Activated CD4-positive, alpha-beta T cell treated with anti-CD3 and anti-CD28 coated beads for 48 hours (primary cell): ENCODE results near the gene PLEKHJ1.
A peak's percentile ranks its signal among the peaks of the same experiment; 100 is the strongest.

Source experiments
- DNase-seq: peaks from one replicate; pipeline ENCODE4 v3.0.0-alpha.2; 2020

The PLEKHJ1 gene

DNA sequence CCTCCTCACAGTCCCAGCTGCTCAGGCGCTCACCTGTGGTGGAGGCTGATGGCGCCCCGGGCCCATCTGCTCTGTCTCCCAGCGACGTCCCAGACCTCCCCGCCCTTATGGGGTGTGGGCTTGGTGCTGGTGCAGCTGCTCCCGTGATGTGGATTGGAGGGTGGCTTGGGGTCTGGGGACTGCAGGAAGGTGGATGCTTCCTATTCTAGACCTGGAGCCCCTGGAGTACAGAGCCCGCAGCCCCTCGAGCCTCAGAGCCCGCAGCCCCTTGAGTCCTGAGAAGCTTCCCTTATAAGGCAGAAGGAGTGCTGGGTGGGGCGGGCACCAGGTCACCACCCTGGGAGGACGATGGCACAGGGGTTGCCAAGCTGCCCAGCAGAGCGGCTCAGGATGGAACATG, 40.8 kb downstream of the PLEKHJ1 start:
- no peak for DNase-seq

DNA sequence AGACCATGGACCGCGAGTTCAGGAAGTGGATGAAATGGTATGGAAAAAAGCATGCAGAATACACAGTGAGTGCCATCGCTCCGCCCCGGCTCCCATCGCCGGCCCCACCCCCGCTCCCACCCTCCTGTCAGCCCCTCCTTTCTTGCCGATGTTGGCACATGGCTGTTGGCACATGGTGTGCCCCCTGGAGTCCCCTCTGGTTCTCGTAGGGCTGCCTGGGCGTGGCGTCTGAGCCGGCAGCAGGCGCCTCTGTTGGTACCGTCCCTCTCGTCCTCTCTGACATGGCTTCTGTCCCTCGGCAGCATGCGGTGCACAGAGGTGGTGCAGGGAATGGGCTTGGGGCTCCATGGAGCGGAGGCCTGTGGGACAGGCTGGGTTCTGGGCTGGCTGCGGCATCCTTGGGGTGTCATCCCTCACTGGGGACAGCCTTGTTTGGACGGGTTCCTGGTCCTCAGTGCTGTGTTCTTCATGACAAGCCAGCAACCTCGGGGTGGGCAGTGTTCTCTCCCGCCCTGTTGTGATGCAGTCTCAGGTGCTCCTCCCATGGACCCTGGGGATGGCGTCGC, 41.5 kb downstream of the PLEKHJ1 start:
- no peak for DNase-seq

DNA sequence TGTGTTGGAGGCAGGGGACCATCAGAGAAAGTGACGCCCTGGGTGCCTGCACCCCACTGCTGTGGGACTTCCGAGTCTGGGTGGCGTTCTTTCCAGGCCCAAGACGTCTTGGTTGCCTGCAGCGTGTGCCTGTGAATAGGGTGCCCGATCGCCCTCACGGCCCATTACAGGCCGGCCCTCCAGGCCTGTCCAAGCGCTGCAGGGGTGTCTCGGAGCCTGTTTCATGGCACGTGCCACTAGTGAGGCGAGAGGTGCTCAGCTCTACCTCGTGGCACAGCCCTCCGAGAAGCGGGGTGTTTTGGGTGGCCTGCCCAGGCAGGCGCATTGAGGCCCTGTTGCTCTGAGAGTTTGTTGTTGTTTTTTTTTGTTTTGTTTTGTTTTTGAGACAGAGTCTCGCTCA, 42.3 kb downstream of the PLEKHJ1 start:
- no peak for DNase-seq

DNA sequence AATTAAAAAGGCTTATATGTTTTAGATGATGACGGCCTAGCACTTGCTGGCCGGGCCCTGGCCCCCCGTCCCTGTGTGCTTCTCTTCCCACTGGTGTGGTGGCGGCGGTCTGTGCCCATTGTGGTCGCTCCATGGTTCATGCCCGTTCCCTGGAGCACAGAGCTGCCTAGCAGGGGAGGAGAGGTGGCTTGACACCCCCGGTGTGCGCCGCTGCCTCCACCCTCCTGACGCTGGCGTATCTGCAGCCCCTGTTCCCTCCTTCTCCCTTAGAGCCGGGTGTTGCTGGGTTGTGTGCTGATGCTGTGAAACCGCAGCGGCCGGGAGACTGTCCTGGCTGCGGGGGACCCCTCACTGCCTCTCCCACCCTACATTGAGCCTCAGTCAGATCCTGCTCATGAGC, 43.3 kb downstream of the PLEKHJ1 start:
- no peak for DNase-seq

DNA sequence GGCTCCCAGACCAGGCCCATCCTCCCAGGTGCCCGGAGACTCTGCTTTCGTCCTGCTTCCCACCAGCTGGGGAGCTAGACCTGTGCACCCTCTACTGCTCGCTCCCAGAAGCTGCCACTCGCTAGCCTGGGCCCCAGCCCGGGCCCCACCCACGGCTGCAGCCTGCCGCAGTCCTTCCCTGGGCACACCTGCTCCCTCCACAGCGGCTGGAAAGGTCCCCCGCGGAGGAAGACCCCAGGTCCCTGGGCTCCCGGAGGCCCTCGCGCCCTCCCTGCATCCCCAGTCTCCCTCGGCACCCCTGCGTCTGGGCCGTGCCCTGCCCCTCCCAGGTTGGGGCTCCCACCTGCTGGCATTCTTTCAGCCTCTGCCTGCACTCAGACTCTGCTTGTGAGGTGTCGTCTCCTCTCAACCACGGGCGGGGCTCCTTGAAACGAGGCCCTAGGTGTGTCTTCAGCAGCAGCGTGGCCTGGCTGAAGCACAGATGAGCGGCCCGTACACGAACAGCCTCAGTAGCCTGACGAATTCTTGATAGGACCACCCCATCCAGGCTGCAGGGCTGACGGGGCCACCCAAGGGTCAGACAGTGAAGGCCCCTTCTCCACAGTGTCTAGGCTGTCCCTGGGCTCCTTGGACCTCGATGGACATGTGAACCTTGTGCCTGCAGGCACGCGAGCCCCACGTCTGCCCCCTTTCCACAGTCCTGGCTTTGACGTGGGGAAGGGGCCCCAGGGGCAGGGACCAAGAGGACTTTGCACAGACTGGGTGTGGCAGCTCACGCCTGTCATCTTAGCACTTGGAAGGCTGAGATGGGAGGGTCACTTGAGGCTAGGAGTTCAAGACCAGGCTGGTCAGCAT, 44.4 kb downstream of the PLEKHJ1 start:
- no peak for DNase-seq

DNA sequence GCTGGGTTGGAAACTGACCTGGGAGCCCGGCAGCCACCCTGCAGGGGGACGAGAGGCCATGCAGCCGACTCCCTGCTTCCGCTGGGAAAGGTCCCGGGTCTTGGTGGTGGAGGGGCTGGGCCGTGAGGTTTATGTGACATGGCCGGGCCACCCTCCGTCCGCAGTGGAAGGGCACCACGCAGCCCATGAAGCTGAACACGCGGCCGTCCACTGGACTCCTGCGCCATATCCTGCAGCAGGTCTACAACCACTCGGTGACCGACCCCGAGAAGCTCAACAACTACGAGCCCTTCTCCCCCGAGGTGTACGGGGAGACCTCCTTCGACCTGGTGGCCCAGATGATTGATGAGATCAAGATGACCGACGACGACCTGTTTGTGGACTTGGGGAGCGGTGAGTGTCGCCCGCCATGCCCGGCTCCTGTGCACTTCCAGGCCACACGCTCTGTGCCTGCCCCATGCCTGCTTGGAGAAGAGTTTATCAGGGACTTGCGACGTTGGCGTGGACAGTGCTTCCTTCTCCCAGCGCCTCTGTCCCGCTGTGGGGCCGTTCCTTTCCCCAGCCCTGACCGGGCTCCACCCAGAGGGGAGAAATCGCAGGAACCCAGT, 45.2 kb downstream of the PLEKHJ1 start:
- no peak for DNase-seq

DNA sequence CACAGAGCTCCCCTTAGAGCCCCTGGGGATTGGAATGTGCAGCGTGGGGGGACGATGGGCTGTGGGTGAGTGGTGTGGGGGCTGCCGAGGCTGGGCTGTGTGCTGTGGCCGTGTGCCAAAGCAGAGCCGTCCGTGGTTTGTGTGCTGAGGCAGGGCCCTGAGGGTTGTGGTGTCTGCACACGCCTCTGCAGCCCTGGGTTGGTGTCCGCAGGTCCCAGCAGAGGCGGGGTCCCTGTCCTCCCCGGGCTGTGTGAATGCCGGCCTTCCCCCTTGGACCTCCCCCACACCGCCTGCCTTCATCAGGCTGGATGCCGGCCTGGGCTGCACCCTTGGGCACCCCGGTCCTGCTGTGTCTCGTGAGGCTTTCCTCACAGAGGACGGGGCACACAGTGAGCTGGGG, 46.2 kb downstream of the PLEKHJ1 start:
- DNase-seq, result no peak

DNA sequence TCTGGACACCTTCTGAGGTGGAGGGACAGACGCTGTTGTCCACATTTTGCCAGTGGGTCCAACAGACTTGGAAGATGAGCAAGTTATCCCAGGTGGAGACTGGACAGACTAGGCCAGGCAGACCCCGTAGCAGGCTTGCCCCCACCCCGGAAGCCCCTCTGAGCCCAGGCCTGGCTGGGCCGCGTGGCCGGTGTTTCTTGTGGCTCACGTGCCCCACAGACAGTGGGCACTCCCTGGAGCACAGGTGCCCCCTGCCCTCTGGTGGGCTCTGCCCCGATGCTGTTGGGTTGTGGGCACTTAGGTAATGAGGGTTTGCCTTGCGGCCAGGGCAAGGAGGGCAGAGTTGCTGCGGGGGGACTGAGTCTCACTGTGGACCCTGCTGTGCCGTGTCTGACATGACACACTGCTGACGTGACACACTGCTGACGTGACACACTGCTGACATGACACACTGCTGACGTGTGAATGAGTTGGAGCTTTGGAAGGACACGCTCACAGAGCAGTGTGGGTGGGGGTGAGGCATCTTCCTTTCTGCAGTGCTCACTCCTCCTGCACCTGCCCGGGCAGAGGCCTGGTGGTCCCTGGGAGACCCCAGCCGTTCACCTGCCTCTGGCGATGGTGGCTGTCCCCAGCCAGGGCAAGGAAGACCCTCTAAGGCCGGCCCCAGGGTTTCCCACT, 47.3 kb downstream of the PLEKHJ1 start:
- peak; percentile 51 for DNase-seq

DNA sequence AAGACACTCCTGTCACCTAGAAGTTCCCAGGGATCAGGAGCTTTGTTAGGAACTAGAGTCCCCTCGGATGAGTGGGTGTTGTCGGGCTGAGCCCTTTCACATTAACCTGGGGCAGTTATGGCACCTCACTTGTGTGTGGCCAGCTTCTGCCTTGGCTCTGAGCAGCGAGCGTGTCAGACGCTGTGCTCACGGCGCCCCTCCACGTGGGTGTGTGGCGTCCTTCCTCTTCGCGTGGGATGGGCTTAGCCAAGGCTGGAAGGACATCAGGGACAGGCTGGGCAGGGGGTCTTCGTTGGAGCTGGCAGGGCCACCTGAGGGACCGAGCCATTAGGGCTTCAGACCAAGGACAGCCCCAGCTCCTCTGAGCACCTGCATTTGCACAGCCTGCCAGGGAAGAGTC, 49.0 kb downstream of the PLEKHJ1 start:
- DNase-seq, result no peak

DNA sequence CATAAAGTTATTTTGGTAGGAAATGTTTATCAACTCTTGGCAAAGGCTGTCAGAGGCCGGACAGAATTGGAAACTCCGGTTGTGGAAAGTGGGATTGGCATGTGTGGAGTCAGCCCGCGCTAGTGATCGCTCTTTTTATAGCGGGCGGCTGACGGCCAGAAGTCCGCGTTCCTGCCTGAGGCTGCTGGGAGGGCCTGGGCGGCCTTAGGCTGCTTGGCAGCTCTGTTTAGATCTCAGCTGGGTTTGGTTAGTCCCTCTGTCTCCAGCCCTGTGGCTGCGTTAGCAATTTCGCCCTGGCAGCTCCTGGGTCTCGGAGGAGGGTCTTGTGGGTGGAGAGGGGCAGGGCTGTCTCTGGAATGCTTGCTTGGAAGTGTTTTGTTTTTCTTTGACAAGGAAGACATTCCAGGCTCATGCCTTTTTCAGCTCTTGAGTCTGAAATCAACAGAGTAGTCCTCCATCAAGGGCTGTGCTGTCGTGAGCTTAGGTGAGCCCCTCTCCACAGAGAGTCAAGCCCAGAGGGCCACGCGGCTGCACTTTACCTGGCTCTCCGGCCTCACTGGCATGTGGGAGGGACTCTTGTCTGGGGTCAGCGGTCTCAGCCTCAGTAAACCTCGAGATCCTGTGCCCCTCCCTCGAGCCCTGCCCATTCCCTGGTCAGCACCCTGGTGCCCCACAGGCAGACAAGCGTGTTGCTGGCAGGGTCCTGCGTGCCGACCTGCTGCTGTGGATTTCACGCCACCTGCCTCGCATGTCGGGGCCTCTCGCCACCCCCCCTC, 49.9 kb downstream of the PLEKHJ1 start:
- no peak for DNase-seq

DNA sequence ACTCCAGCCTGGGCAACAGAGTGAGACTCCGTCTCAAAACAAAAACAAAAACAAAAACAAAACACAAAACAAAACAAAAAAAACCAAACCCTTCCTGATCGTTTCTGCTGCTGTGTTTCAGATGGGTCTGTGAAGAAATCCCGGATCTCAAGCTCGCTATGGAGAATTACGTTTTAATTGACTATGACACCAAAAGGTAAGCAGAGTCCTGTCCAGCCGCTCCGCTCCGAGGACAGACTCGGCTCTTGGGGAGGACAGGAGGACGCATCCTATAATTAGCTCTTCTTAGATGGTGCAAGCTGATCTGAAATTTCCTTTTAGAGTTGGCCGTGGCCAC, 50.4 kb downstream of the PLEKHJ1 start:
- DNase-seq, result no peak

DNA sequence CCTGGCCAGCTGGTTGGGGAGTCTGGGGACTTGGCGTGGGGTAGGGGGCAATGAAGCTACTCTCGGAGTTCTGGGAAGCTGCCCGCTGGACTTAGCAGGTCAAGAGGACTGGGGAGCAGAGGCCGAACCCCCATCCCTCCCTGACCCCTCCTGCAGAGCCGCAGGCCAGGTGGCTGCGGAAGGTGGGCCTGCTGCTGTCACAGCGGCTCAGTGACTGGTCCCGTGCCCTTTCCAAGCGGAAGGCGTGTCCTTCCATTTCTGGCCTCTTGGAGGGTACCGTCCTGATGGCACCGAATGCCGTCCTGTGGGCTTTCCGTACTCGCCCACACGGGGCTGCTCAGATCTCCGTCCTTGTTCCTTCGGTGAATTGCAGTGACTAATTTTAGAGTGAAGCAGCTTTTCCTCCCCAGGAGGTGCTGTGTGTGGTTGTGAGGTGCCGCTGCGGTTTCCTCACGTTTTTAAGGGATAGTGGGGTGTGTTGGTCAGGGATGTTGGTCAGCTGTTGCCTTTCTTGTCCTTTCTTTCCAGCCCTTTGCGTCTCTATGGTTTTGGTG, 51.6 kb downstream of the PLEKHJ1 start:
- no peak for DNase-seq
